Tibial nerve (tissue), 4 donors: ENCODE measurements around the gene CARHSP1.
"Not testable (repeated sequence)": the region's sequence is repeated elsewhere in the genome, so short reads cannot be mapped to it uniquely, and the experiment has no call there.

Source experiments
- CTCF ChIP-seq, 5 experiments: fragments of 200-600 bp in 3 of 5; fragments of 450-650 bp in 2 of 5; sonication (generic) in 3 of 5; IDR thresholded peaks; one replicate each; pipeline ENCODE4 v1.5.1; 2016 to 2019; ENCODE audit warnings: antibody characterized with exemption in 5 of 5, mild to moderate bottlenecking in 3 of 5, moderate library complexity in 2 of 5
- EP300 ChIP-seq, 2 donors: sonication (generic); formaldehyde crosslinking; IDR thresholded peaks; one replicate each; pipeline ENCODE4 v1.6.1; 2017; ENCODE audit warnings: antibody characterized with exemption in 2 of 2, mild to moderate bottlenecking in 1 of 2
- POLR2A ChIP-seq, 2 donors: fragments of 450-650 bp; IDR thresholded peaks; one replicate each; pipeline ENCODE4 v1.6.1; 2017; ENCODE audit warnings: antibody characterized with exemption in 2 of 2, mild to moderate bottlenecking in 2 of 2, moderate library complexity in 2 of 2

- not testable (repeated sequence) for TF ChIP-seq POLR2A, CTCF (IDR thresholded peaks at IDR 0.05)
- TF ChIP-seq EP300 (IDR thresholded peaks at IDR 0.05): peak in 1 of 2 donors; percentile 34
Observed at GRCh38 chr16:8842016-8842415, 26.8 kb downstream of the CARHSP1 start.
